Measurements from ENCODE around the gene PLA2G4B. TPM values are rescaled to one million over a fixed set of nuclear protein-coding genes. Genes with fewer than 3 reads are reported as not detected.

Gene PLA2G4B
- total and polyA plus RNA-seq, 9 donors: 4.8 to 17.5 (median 10.6) TPM

DNA sequence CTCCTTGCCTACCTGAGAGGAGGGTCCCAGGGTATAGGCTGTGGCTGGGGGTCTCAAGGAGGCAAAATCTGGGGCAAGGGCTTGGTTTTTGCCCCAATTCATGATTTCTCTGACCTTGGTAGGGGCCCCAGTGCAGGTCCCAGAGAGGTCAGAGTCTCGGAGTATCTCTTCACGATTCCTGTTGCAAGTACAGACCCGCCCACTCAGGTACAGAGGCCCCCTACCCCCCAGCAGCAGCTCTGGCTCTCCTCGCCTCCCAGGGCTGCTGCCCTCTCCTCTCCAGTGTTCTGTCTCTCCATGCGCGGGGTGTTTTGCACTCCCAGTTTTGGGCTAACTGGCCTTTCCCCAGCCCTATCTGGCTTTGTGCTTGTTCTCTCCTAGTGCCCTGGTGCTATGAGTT, 16.2 kb upstream of the PLA2G4B start:
- no peak overlapping the region for H3K4me3 ChIP-seq
- DNase-seq: peak in 1 of 5 donors; percentile 10
- H3K9me3 ChIP-seq: no peaks in the 10 kb centered on the region
- 82 to 88% (median 85%) methylated on average over 6 of the region's 6 CpGs for WGBS, 3 donors
- H3K27ac ChIP-seq: no peak overlapping the region
- TF ChIP-seq POLR2A (IDR thresholded peaks at IDR 0.05): no peak
- TF ChIP-seq EP300 (IDR thresholded peaks at IDR 0.05): no peak
- no peak for TF ChIP-seq CTCF (IDR thresholded peaks at IDR 0.05)
- no peaks in the 10 kb centered on the region for H3K36me3 ChIP-seq
- intact Hi-C loops (cut with DNase I): no loop called here
- no peaks in the 10 kb centered on the region for H3K4me1 ChIP-seq (ENCODE audit: insufficient read depth)
- no peaks in the 10 kb centered on the region for H3K27me3 ChIP-seq

DNA sequence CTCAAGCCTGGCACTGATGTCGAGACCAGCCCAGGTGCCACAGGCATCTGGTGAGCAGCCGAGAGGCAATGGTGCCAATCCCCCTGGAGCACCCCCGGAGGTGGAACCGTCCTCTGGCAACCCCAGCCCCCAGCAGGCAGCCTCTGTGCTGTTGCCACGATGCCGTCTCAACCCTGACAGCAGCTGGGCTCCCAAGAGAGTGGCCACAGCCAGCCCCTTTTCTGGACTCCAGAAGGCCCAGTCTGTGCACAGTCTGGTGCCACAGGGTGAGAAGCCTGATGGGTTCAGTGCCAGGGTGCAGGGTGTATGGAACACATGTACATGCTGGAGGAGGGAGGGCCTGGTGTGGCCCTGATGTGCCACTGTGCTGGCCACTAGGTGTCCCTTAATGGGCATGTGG, 15.7 kb upstream of the PLA2G4B start:
- Histone ChIP-seq H3K36me3 (no peaks in the 10 kb centered on the region), H3K27ac (no peak overlapping the region), H3K4me1 (ENCODE audit: insufficient read depth) (no peaks in the 10 kb centered on the region), H3K9me3 (no peaks in the 10 kb centered on the region), H3K27me3 (no peaks in the 10 kb centered on the region), H3K4me3 (no peak overlapping the region)
- peak in 1 of 5 donors; percentile 18 for DNase-seq
- 84 to 96% (median 84%) methylated on average over 4 to 6 of the region's 6 CpGs for WGBS, 3 donors
- intact Hi-C loops (cut with DNase I): no loop called here
- no peak for TF ChIP-seq EP300 (IDR thresholded peaks at IDR 0.05)

- H3K27me3 ChIP-seq: no peaks in the 10 kb centered on the region
- H3K36me3 ChIP-seq: no peaks in the 10 kb centered on the region
- H3K9me3 ChIP-seq: no peaks in the 10 kb centered on the region
- H3K4me3 ChIP-seq: no peak overlapping the region
- DNase-seq: no peak
- TF ChIP-seq CTCF (IDR thresholded peaks at IDR 0.05) (no peak), EP300 (IDR thresholded peaks at IDR 0.05) (no peak), POLR2A (IDR thresholded peaks at IDR 0.05) (no peak)
- no peaks in the 10 kb centered on the region for H3K4me1 ChIP-seq (ENCODE audit: insufficient read depth)
- no peak overlapping the region for H3K27ac ChIP-seq
- intact Hi-C loops (cut with DNase I): no loop called here
- WGBS, 3 donors: 84 to 91% (median 88%) methylated on average over 11 of the region's 11 CpGs
Observed at GRCh38 chr15:41823502-41823901, 15.1 kb upstream of the PLA2G4B start.

- Histone ChIP-seq H3K4me3 (no peak overlapping the region), H3K36me3 (no peaks in the 10 kb centered on the region), H3K9me3 (no peaks in the 10 kb centered on the region), H3K27ac (no peak overlapping the region), H3K4me1 (ENCODE audit: insufficient read depth) (no peaks in the 10 kb centered on the region), H3K27me3 (no peaks in the 10 kb centered on the region)
- intact Hi-C loops (cut with DNase I): no loop called here
- no peak for DNase-seq
- WGBS, 3 donors: 87 to 90% (median 88%) methylated on average over 19 of the region's 19 CpGs
- TF ChIP-seq POLR2A (IDR thresholded peaks at IDR 0.05) (no peak), CTCF (IDR thresholded peaks at IDR 0.05) (no peak), EP300 (IDR thresholded peaks at IDR 0.05) (no peak)
Observed at GRCh38 chr15:41824062-41824745, 14.4 kb upstream of the PLA2G4B start.

- WGBS, 3 donors: 75 to 82% (median 80%) methylated on average over 10 of the region's 10 CpGs
- TF ChIP-seq CTCF (IDR thresholded peaks at IDR 0.05): no peak
- no peak for TF ChIP-seq POLR2A (IDR thresholded peaks at IDR 0.05)
- TF ChIP-seq EP300 (IDR thresholded peaks at IDR 0.05): no peak
- Histone ChIP-seq H3K36me3 (no peaks in the 10 kb centered on the region), H3K4me3 (no peak overlapping the region), H3K27ac (no peak overlapping the region), H3K4me1 (ENCODE audit: insufficient read depth) (no peaks in the 10 kb centered on the region), H3K27me3 (no peaks in the 10 kb centered on the region), H3K9me3 (no peaks in the 10 kb centered on the region)
- DNase-seq: no peak
- intact Hi-C loops (cut with DNase I): no loop called here
Observed at GRCh38 chr15:41825145-41825544, 13.5 kb upstream of the PLA2G4B start.
